ENCODE data around the gene ZBED3. TPM values are rescaled to one million over a fixed set of nuclear protein-coding genes. Genes with fewer than 3 reads are reported as not detected.

ZBED3 gene
- total and polyA plus RNA-seq, 2 of the 4 experiments (the other 2 are of a cell fraction) = 0.18 to 2.5 TPM

DNA sequence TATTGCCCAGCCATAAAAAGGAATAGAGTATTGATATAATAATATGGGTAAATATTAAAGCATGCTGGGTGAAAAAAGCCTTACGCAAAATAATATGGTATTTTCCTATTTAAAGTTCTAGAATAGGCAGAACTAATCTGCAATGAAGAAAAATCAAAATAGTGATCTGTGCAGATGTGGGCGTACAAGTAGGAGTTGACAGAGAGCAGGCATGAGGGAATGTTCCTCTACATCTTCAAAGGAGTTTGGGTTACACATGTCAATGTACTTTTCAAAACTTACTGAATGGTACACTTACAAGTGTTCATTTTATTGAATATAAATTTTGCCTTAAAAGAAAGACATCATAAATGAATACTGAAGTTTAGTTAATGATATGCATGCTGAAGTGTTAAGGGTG, 33.0 kb upstream of the ZBED3 start:
- H4K8ac ChIP-seq (ENCODE audit: low read depth in 2 of 2, low read length in 2 of 2) = no peak overlapping the region
- H2BK120ac ChIP-seq (ENCODE audit: low read depth, low read length) = no peak overlapping the region
- no peak overlapping the region for H3K23ac ChIP-seq (ENCODE audit: low read depth, low read length)
- H3K56ac ChIP-seq (ENCODE audit: extremely low read depth, insufficient read depth, low read length) = no peak overlapping the region
- no TSS peak for BruUV-seq (replicated peaks)
- DNase-seq (no peak), ATAC-seq (ENCODE audit: low read depth) (no peak)
- H4K5ac ChIP-seq (ENCODE audit: low read depth, low read length) = no peak overlapping the region
- POLR2A ChIA-PET (ENCODE audit: unreplicated experiment) = no interaction called here
- H3K36me3 ChIP-seq (ENCODE audit: control insufficient read depth, insufficient read depth, low read length) = no peaks in the 10 kb centered on the region
- H3K4me3 ChIP-seq (ENCODE audit: insufficient read depth, low read depth, low read length) = no peak overlapping the region
- TF ChIP-seq BHLHE40 (IDR thresholded peaks at IDR 0.05; ENCODE audit: low read depth, low read length) (no peak), MAFK (IDR thresholded peaks at IDR 0.05; ENCODE audit: low read depth, low read length) (no peak), MXI1 (IDR thresholded peaks at IDR 0.05; ENCODE audit: borderline replicate concordance, low read depth, low read length) (no peak), RAD21 (IDR thresholded peaks at IDR 0.05; ENCODE audit: low read length) (no peak)
- TF ChIP-seq, protein P1, sequence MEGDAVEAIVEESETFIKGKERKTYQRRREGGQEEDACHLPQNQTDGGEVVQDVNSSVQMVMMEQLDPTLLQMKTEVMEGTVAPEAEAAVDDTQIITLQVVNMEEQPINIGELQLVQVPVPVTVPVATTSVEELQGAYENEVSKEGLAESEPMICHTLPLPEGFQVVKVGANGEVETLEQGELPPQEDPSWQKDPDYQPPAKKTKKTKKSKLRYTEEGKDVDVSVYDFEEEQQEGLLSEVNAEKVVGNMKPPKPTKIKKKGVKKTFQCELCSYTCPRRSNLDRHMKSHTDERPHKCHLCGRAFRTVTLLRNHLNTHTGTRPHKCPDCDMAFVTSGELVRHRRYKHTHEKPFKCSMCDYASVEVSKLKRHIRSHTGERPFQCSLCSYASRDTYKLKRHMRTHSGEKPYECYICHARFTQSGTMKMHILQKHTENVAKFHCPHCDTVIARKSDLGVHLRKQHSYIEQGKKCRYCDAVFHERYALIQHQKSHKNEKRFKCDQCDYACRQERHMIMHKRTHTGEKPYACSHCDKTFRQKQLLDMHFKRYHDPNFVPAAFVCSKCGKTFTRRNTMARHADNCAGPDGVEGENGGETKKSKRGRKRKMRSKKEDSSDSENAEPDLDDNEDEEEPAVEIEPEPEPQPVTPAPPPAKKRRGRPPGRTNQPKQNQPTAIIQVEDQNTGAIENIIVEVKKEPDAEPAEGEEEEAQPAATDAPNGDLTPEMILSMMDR (conservative IDR thresholded peaks at IDR 0.05; ENCODE audit: low read depth, low read length) = no peak
- TF ChIP-seq, protein P2, sequence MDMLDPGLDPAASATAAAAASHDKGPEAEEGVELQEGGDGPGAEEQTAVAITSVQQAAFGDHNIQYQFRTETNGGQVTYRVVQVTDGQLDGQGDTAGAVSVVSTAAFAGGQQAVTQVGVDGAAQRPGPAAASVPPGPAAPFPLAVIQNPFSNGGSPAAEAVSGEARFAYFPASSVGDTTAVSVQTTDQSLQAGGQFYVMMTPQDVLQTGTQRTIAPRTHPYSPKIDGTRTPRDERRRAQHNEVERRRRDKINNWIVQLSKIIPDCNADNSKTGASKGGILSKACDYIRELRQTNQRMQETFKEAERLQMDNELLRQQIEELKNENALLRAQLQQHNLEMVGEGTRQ (IDR thresholded peaks at IDR 0.05; ENCODE audit: low read depth, low read length) = no peak
- H3K4me2 ChIP-seq (ENCODE audit: low read depth, low read length) = no peak overlapping the region
- CTCF ChIA-PET = no interaction called here
- no peak overlapping the region for H2BK5ac ChIP-seq (ENCODE audit: low read depth, low read length, poor library complexity, severe bottlenecking)
- no peaks in the 10 kb centered on the region for H3K79me1 ChIP-seq (ENCODE audit: low read depth in 1 of 2, low read length in 2 of 2)
- no peak overlapping the region for H4K91ac ChIP-seq (ENCODE audit: insufficient read depth, low read depth, low read length)
- no peak overlapping the region for H2BK20ac ChIP-seq (ENCODE audit: low read depth, low read length)
- no CpG with 5 or more reads among the region's 2 CpGs for WGBS, 2 experiments (ENCODE audit: extremely low coverage in 2 of 2, insufficient read length in 1 of 2)
- H3K27ac ChIP-seq (ENCODE audit: insufficient read depth, low read length) = no peak overlapping the region
- H2AK9ac ChIP-seq (replicated peaks; ENCODE audit: low read depth, low read length, poor library complexity) = no peak overlapping the region
- no peaks in the 10 kb centered on the region for H4K20me1 ChIP-seq (ENCODE audit: insufficient read depth, low read length)
- H3K9ac ChIP-seq (ENCODE audit: low read depth, low read length) = no peak overlapping the region
- no peak overlapping the region for H2BK15ac ChIP-seq (ENCODE audit: low read depth, low read length)
- no peak overlapping the region for H3K18ac ChIP-seq (ENCODE audit: low read depth, low read length)
- no peaks in the 10 kb centered on the region; the same call in 1 of the 2 replicates for H3K9me3 ChIP-seq (ENCODE audit: control insufficient read depth, insufficient read depth, low read length)
- dilution Hi-C loops (cut with HindIII; ENCODE audit: low sequenced_read_pairs, unreplicated experiment) (no loop called here), intact Hi-C loops (cut with micrococcal nuclease) (no loop called here), in situ Hi-C loops (cut with MboI; ENCODE audit: low sequenced_read_pairs) (no loop called here)
- no peaks in the 10 kb centered on the region for H3K4me1 ChIP-seq (ENCODE audit: control insufficient read depth, insufficient read depth, low read length)
- peaks cover 9% of the 10 kb centered on the region for H3K27me3 ChIP-seq (ENCODE audit: control insufficient read depth, insufficient read depth, low read length)
- H3K14ac ChIP-seq (replicated peaks; ENCODE audit: low read depth, low read length) = no peak overlapping the region
- H3K4ac ChIP-seq (ENCODE audit: low read depth, low read length) = no peak overlapping the region
- H2AK5ac ChIP-seq (ENCODE audit: low read depth, low read length) = no peak overlapping the region
- H2AFZ ChIP-seq (replicated peaks; ENCODE audit: low read length, poor library complexity) = no peak overlapping the region
- H3K9me1 ChIP-seq (ENCODE audit: insufficient read depth, low read length) = no peaks in the 10 kb centered on the region
